IMR-90 (cell line): ENCODE data around the gene PKHD1. TPM values are rescaled to one million over a fixed set of nuclear protein-coding genes. Genes with fewer than 3 reads are reported as not detected.

Source experiments
- ATAC-seq: fragments of 200-7000 bp; cut with Tn5 transposase; 2 replicates; pipeline ENCODE4 v1.9.1; 2020; ENCODE audit warnings: low read depth, mild to moderate bottlenecking, moderate library complexity
- BruUV-seq: library from RNA; stranded (reverse); fragments of 400-500 nt; replicated peaks from 2 replicates; lab custom pipeline; 2021; lab: Mats Ljungman, UMichigan
- CTCF ChIA-PET: fragments of 300-600 bp; formaldehyde crosslinking; extraction: SDS; loops from one replicate; lab custom pipeline; 2021; ENCODE audit warnings: antibody characterized with exemption; lab: Yijun Ruan, JAX
- POLR2A ChIA-PET: fragments of 300-600 bp; sonication (Branson Sonifier 250); formaldehyde crosslinking; loops from one replicate; lab custom pipeline; 2022; ENCODE audit warnings: antibody characterized with exemption; ENCODE audit not compliant: unreplicated experiment; lab: Charles Lee
- DNase-seq: peaks from one replicate; pipeline ENCODE4 v3.0.0; 2013
- H2AFZ ChIP-seq: replicated peaks from 2 replicates; pipeline ENCODE3; 2013; ENCODE audit warnings: low read length, mild to moderate bottlenecking; ENCODE audit not compliant: poor library complexity
- H2AK5ac ChIP-seq: 2 replicates; pipeline ENCODE4 v1.6.1; 2013; ENCODE audit warnings: low read depth, low read length, inconsistent platforms
- H2AK9ac ChIP-seq: replicated peaks from 2 replicates; pipeline ENCODE3; 2013; ENCODE audit warnings: mild to moderate bottlenecking, low read depth, low read length, moderate library complexity; ENCODE audit not compliant: poor library complexity
- H2BK120ac ChIP-seq: 2 replicates; pipeline ENCODE4 v1.6.1; 2013; ENCODE audit warnings: low read depth, low read length, inconsistent platforms
- H2BK15ac ChIP-seq: 3 replicates; pipeline ENCODE4 v1.6.1; 2013; ENCODE audit warnings: low read depth, low read length, inconsistent platforms
- H2BK20ac ChIP-seq: 2 replicates; pipeline ENCODE4 v1.6.1; 2013; ENCODE audit warnings: low read depth, mild to moderate bottlenecking, inconsistent platforms, low read length, moderate library complexity
- H2BK5ac ChIP-seq: 2 replicates; pipeline ENCODE4 v1.6.1; 2013; ENCODE audit warnings: mild to moderate bottlenecking, low read depth, low read length, inconsistent platforms; ENCODE audit not compliant: poor library complexity, severe bottlenecking
- H3K14ac ChIP-seq: replicated peaks from 2 replicates; pipeline ENCODE4 v1.6.1; 2013; ENCODE audit warnings: low read depth, low read length, inconsistent platforms
- H3K18ac ChIP-seq: 2 replicates; pipeline ENCODE4 v1.6.1; 2013; ENCODE audit warnings: low read depth, low read length, control low read depth
- H3K23ac ChIP-seq: 2 replicates; pipeline ENCODE4 v1.6.1; 2013; ENCODE audit warnings: low read depth, low read length, inconsistent platforms
- H3K27ac ChIP-seq: 2 replicates; pipeline ENCODE4 v1.5.1; 2013; ENCODE audit warnings: mild to moderate bottlenecking, control low read depth, low read length; ENCODE audit not compliant: insufficient read depth
- H3K27me3 ChIP-seq: 2 replicates; pipeline ENCODE4 v1.6.1; 2013; ENCODE audit warnings: low read length; ENCODE audit not compliant: control insufficient read depth, insufficient read depth
- H3K36me3 ChIP-seq: 2 replicates; pipeline ENCODE4 v1.6.1; 2013; ENCODE audit warnings: low read length, mixed read lengths; ENCODE audit not compliant: control insufficient read depth, insufficient read depth
- H3K4ac ChIP-seq: 2 replicates; pipeline ENCODE4 v1.6.1; 2013; ENCODE audit warnings: low read depth, low read length, inconsistent platforms
- H3K4me1 ChIP-seq: 2 replicates; pipeline ENCODE4 v1.6.1; 2013; ENCODE audit warnings: low read length, mixed read lengths; ENCODE audit not compliant: control insufficient read depth, insufficient read depth
- H3K4me2 ChIP-seq: 2 replicates; pipeline ENCODE4 v1.6.1; 2013; ENCODE audit warnings: low read depth, mild to moderate bottlenecking, control low read depth, low read length, moderate library complexity
- H3K4me3 ChIP-seq: 2 replicates; pipeline ENCODE4 v1.5.1; 2013; ENCODE audit warnings: low read depth, mild to moderate bottlenecking, control low read depth, low read length, moderate library complexity; ENCODE audit not compliant: insufficient read depth
- H3K56ac ChIP-seq: 2 replicates; pipeline ENCODE4 v1.6.1; 2013; ENCODE audit warnings: low read length, inconsistent platforms; ENCODE audit not compliant: insufficient read depth; ENCODE audit errors: extremely low read depth
- H3K79me1 ChIP-seq, 2 experiments: 2 replicates each; pipeline ENCODE4 v1.6.1; 2013; ENCODE audit warnings: low read length in 2 of 2, inconsistent platforms in 1 of 2, low read depth in 1 of 2
- H3K9ac ChIP-seq: 2 replicates; pipeline ENCODE4 v1.6.1; 2013; ENCODE audit warnings: low read depth, low read length, control low read depth
- H3K9me1 ChIP-seq: 2 replicates; pipeline ENCODE4 v1.6.1; 2013; ENCODE audit warnings: low read length, inconsistent platforms; ENCODE audit not compliant: insufficient read depth
- H3K9me3 ChIP-seq: 2 replicates; pipeline ENCODE4 v1.6.1; 2013; ENCODE audit warnings: low read length; ENCODE audit not compliant: control insufficient read depth, insufficient read depth
- H4K20me1 ChIP-seq: 2 replicates; pipeline ENCODE4 v1.6.1; 2013; ENCODE audit warnings: low read length, inconsistent platforms; ENCODE audit not compliant: insufficient read depth
- H4K5ac ChIP-seq: 2 replicates; pipeline ENCODE4 v1.6.1; 2013; ENCODE audit warnings: mild to moderate bottlenecking, low read depth, low read length, control low read depth
- H4K8ac ChIP-seq, 2 experiments: 2 replicates each; pipeline ENCODE4 v1.6.1; 2013; ENCODE audit warnings: low read depth in 2 of 2, low read length in 2 of 2, control low read depth in 1 of 2, inconsistent platforms in 1 of 2
- H4K91ac ChIP-seq: 2 replicates; pipeline ENCODE4 v1.6.1; 2013; ENCODE audit warnings: low read depth, low read length, inconsistent platforms; ENCODE audit not compliant: insufficient read depth
- BHLHE40 ChIP-seq: fragments of 150-350 bp; IDR thresholded peaks from 2 replicates; pipeline ENCODE4 v1.6.1; 2016; ENCODE audit warnings: mild to moderate bottlenecking, low read depth, low read length
- CEBPB ChIP-seq: IDR thresholded peaks from 2 replicates; pipeline ENCODE4 v1.6.1; 2012; ENCODE audit warnings: low read depth, low read length, improper control_type of control experiment
- CHD1 ChIP-seq: IDR thresholded peaks from 2 replicates; pipeline ENCODE4 v1.6.1; 2012; ENCODE audit warnings: low read depth, low read length, improper control_type of control experiment
- FOS ChIP-seq: fragments of 150-350 bp; IDR thresholded peaks from 2 replicates; pipeline ENCODE4 v1.6.1; 2016; ENCODE audit warnings: low read depth, low read length
- MAFK ChIP-seq: IDR thresholded peaks from 2 replicates; pipeline ENCODE4 v1.6.1; 2012; ENCODE audit warnings: low read depth, low read length, improper control_type of control experiment
- MAZ ChIP-seq: IDR thresholded peaks from 2 replicates; pipeline ENCODE4 v1.6.1; 2012; ENCODE audit warnings: low read depth, mild to moderate bottlenecking, low read length, improper control_type of control experiment, moderate library complexity, borderline replicate concordance
- MXI1 ChIP-seq: IDR thresholded peaks from 2 replicates; pipeline ENCODE4 v1.6.1; 2012; ENCODE audit warnings: low read depth, mild to moderate bottlenecking, low read length, moderate library complexity, borderline replicate concordance
- NFE2L2 ChIP-seq: fragments of 150-350 bp; IDR thresholded peaks from 2 replicates; pipeline ENCODE4 v1.6.1; 2016; ENCODE audit warnings: low read depth, mild to moderate bottlenecking, low read length
- POLR2A ChIP-seq: IDR thresholded peaks from 2 replicates; pipeline ENCODE4 v1.6.1; 2012; ENCODE audit warnings: mild to moderate bottlenecking, low read depth, low read length
- RAD21 ChIP-seq: IDR thresholded peaks from 2 replicates; pipeline ENCODE4 v1.6.1; 2012; ENCODE audit warnings: low read length, improper control_type of control experiment
- RCOR1 ChIP-seq: IDR thresholded peaks from 2 replicates; pipeline ENCODE4 v1.6.1; 2012; ENCODE audit warnings: mild to moderate bottlenecking, low read length, improper control_type of control experiment; ENCODE audit not compliant: insufficient replicate concordance
- RFX5 ChIP-seq: IDR thresholded peaks from 2 replicates; pipeline ENCODE4 v1.8.0; 2012; ENCODE audit warnings: low read depth, mild to moderate bottlenecking, low read length, moderate library complexity
- SMC3 ChIP-seq: fragments of 150-350 bp; IDR thresholded peaks from 2 replicates; pipeline ENCODE4 v1.6.1; 2016; ENCODE audit warnings: low read depth, mild to moderate bottlenecking, antibody characterized with exemption, low read length, moderate library complexity
- USF2 ChIP-seq: fragments of 150-350 bp; IDR thresholded peaks from 2 replicates; pipeline ENCODE4 v1.6.1; 2017; ENCODE audit warnings: mild to moderate bottlenecking, antibody characterized with exemption, low read length, low read depth
- WGBS, 2 experiments: methylation state at CpG; one replicate each; pipeline versions ENCODE4 v1.1.5 to v1.1.7; 2013; ENCODE audit warnings: missing lambda C conversion rate in 2 of 2; ENCODE audit not compliant: insufficient read length in 1 of 2; ENCODE audit errors: extremely low coverage in 2 of 2; 5-methylcytosine and 5-hydroxymethylcytosine counted together
- dilution Hi-C: fragments of 300-500 bp; cut with HindIII; formaldehyde crosslinking; loops from one replicate; pipeline ENCODE4 v1.14.3; 2018; ENCODE audit warnings: low sequenced_read_pairs; ENCODE audit not compliant: unreplicated experiment
- in situ Hi-C: fragments of 300-500 bp; cut with MboI; formaldehyde crosslinking; loops from 3 replicates; pipeline ENCODE4 v1.14.3; 2019; ENCODE audit warnings: low sequenced_read_pairs, inconsistent platforms, mixed read lengths
- intact Hi-C: fragments of 100-400 bp; cut with micrococcal nuclease; formaldehyde crosslinking; loops from 2 replicates; pipeline ENCODE4 v1.10.0; 2022
- polyA plus RNA-seq, 3 experiments: library from polyadenylated mRNA; depleted of rRNA; stranded (reverse); fragments of >200 nt; gene quantifications; 2 replicates each; pipeline ENCODE4 v1.2.3, GENCODE V29; 2012; ENCODE audit warnings: low replicate concordance in 1 of 3
- total RNA-seq: library from RNA; depleted of rRNA; stranded (reverse); fragments of >200 nt; gene quantifications from 2 replicates; pipeline ENCODE4 v1.2.3, GENCODE V29; 2012
- TF ChIP-seq, protein P1 (sequence below): conservative IDR thresholded peaks from 2 replicates; pipeline ENCODE4 v1.5.1; 2012; ENCODE audit warnings: mild to moderate bottlenecking, low read depth, low read length, improper control_type of control experiment
- TF ChIP-seq, protein P2 (sequence below): fragments of 150-350 bp; IDR thresholded peaks from 2 replicates; pipeline ENCODE4 v1.6.1; 2016; ENCODE audit warnings: low read depth, mild to moderate bottlenecking, low read length, moderate library complexity, borderline replicate concordance

Gene PKHD1
- total and polyA plus RNA-seq, 2 of the 4 experiments (the other 2 are of a cell fraction), result not detected

- no peaks in the 10 kb centered on the region for H3K9me1 ChIP-seq
- H3K9ac ChIP-seq, result no peak overlapping the region
- H2BK20ac ChIP-seq, result no peak overlapping the region
- no peak overlapping the region for H3K23ac ChIP-seq
- H3K56ac ChIP-seq, result no peak overlapping the region
- WGBS, 2 experiments, result no CpG with 5 or more reads among the region's 3 CpGs
- POLR2A ChIA-PET, result no interaction called here
- CTCF ChIA-PET, result no interaction called here
- H4K91ac ChIP-seq, result no peak overlapping the region
- intact Hi-C loops, result no loop called here
- no peaks in the 10 kb centered on the region for H3K79me1 ChIP-seq
- DNase-seq (no peak), ATAC-seq (no peak)
- H2BK15ac ChIP-seq, result no peak overlapping the region
- H3K9me3 ChIP-seq, result no peaks in the 10 kb centered on the region
- TF ChIP-seq SMC3, result no peak
- no peak for TF ChIP-seq RAD21
- no peak for TF ChIP-seq FOS
- no peak for TF ChIP-seq MAZ
- no peak for TF ChIP-seq RFX5
- TF ChIP-seq MAFK, result no peak
- TF ChIP-seq, protein P1, sequence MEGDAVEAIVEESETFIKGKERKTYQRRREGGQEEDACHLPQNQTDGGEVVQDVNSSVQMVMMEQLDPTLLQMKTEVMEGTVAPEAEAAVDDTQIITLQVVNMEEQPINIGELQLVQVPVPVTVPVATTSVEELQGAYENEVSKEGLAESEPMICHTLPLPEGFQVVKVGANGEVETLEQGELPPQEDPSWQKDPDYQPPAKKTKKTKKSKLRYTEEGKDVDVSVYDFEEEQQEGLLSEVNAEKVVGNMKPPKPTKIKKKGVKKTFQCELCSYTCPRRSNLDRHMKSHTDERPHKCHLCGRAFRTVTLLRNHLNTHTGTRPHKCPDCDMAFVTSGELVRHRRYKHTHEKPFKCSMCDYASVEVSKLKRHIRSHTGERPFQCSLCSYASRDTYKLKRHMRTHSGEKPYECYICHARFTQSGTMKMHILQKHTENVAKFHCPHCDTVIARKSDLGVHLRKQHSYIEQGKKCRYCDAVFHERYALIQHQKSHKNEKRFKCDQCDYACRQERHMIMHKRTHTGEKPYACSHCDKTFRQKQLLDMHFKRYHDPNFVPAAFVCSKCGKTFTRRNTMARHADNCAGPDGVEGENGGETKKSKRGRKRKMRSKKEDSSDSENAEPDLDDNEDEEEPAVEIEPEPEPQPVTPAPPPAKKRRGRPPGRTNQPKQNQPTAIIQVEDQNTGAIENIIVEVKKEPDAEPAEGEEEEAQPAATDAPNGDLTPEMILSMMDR, result no peak
- TF ChIP-seq MXI1, result no peak
- TF ChIP-seq RCOR1, result no peak
- TF ChIP-seq BHLHE40, result no peak
- no peak for TF ChIP-seq POLR2A
- TF ChIP-seq, protein P2, sequence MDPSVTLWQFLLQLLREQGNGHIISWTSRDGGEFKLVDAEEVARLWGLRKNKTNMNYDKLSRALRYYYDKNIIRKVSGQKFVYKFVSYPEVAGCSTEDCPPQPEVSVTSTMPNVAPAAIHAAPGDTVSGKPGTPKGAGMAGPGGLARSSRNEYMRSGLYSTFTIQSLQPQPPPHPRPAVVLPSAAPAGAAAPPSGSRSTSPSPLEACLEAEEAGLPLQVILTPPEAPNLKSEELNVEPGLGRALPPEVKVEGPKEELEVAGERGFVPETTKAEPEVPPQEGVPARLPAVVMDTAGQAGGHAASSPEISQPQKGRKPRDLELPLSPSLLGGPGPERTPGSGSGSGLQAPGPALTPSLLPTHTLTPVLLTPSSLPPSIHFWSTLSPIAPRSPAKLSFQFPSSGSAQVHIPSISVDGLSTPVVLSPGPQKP, result no peak
- TF ChIP-seq USF2, result no peak
- no peak for TF ChIP-seq CHD1
- no peak for TF ChIP-seq CEBPB
- no peak for TF ChIP-seq NFE2L2
- H3K4ac ChIP-seq, result no peak overlapping the region
- no peak overlapping the region for H2AK5ac ChIP-seq
- no peak overlapping the region for H3K4me3 ChIP-seq
- BruUV-seq, result no TSS peak
- H3K36me3 ChIP-seq, result no peaks in the 10 kb centered on the region
- H3K27me3 ChIP-seq, result no peaks in the 10 kb centered on the region
- no peak overlapping the region for H2BK120ac ChIP-seq
- H2AK9ac ChIP-seq, result no peak overlapping the region
- no peak overlapping the region for H2BK5ac ChIP-seq
- H3K27ac ChIP-seq, result no peak overlapping the region
- in situ Hi-C loops, result no loop called here
- no peaks in the 10 kb centered on the region for H3K4me1 ChIP-seq
- H3K14ac ChIP-seq, result no peak overlapping the region
- H4K5ac ChIP-seq, result no peak overlapping the region
- H3K4me2 ChIP-seq, result no peak overlapping the region
- H2AFZ ChIP-seq, result no peak overlapping the region
- H4K8ac ChIP-seq, result no peak overlapping the region
- H4K20me1 ChIP-seq, result no peaks in the 10 kb centered on the region
- dilution Hi-C loops, result no loop called here
- H3K18ac ChIP-seq, result no peak overlapping the region
Measured at GRCh38 chr6:52125139-52125538, 37.7 kb upstream of the PKHD1 start.
